Stimulated activated CD8-positive, alpha-beta memory T cell treated with anti-CD3 and anti-CD28 coated beads, Interleukin-4, amount 100 ng/mL, for 4 hours (primary cell): Measurements from ENCODE around the gene HMCN2.

ENCODE experiments used
- DNase-seq, 2 donors: peaks; one replicate each; pipeline ENCODE4 v3.0.0-alpha.2; 2020; ENCODE audit warnings: low read depth in 2 of 2, low spot score in 1 of 2

The HMCN2 gene

DNA sequence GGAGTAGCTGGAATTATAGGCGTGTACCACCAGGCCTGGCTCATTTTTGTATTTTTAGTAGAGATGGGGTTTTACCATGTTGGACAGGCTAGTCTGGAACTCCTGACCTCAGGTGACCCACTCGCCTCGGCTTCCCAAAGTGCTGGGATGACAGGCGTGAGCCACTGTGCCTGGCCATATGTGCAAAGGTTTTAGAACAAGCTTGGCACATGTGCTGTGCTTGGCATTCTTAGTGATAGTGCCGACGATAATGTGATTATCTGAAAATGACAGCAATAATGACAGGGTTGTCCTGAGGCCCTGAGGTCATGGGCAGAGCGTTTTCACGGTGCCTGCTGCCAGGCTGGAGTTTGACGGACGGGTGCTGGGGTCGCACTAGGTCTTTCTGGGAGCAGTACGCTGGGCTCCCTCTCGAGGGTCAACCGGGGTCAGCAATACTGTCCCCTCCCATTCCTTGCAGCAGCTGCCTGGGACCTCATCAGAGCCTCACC, 42.6 kb downstream of the HMCN2 start:
- DNase-seq, result no peak

DNA sequence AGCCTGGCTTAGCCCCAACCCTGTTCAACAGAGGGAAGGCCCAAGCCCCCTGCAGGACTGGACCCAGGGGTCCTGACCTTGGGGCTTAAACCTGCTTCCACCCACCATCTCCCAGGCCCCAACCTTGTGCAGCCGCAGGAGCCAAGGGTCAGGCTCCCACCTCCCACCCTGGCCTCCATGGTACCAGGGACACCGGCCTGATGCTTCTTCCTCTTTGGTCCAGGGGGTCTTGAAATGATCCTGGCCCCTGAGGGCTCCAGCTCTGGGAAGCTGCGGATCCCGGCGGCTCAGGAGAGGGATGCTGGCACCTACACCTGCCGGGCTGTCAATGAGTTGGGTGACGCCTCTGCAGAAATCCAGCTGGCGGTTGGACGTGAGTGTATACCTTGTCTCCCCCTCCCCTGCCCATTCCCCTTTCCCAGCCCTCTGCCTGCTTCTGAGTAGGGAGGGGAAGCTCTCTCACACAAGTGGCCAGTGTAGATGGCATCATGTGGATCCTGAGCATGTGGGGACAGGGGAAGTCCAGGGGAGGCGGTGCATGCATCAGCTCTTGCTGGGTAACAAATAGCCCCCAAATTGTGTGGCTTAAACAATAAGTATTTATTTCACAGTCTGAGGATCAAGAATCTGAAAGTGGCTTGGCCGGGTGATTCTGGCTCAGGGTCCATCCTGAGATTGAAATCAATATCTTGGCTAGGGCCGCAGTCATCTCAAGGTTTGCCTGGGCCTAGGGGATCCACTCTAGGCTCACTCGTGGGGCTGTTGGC, 44.3 kb downstream of the HMCN2 start:
- no peak for DNase-seq

DNA sequence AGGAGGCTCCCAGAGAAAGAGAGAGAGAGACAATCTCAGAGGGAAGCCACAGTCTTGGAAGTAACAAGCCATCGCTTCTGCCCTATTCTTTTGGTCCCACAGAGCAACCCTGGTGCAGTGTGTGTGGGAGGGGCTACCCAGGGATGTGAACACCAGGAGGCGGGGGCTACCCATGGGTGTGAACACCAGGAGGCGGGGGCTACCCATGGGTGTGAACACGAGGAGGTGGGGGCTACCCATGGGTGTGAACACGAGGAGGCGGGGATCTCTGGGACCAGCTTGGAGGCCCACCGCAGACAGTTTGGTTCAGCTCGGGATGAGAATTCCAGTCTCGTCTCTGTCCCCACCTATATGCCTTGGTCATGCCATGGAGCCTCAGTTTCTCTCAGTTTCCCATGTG, 44.9 kb downstream of the HMCN2 start:
- no peak for DNase-seq

DNA sequence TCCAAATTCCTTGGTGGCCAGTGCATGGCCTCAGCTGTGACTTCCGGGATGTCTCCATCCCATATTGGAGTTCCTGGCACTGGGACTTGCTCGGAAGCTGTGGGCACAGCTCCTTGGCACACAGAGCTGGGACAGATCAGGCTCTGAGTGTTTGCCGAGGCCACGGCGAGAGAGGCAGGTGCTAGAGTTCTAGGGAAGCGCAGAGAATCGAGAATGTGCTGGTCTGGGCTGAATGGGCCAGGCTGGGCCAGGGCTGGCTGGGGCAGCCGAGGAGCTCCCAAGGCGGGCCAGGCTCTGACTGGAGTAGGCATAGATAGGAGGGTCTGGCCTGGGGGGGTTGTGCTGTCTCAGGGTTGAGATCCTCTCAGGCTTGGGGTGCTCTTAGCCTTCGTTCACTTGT, 45.4 kb downstream of the HMCN2 start:
- DNase-seq, result no peak

DNA sequence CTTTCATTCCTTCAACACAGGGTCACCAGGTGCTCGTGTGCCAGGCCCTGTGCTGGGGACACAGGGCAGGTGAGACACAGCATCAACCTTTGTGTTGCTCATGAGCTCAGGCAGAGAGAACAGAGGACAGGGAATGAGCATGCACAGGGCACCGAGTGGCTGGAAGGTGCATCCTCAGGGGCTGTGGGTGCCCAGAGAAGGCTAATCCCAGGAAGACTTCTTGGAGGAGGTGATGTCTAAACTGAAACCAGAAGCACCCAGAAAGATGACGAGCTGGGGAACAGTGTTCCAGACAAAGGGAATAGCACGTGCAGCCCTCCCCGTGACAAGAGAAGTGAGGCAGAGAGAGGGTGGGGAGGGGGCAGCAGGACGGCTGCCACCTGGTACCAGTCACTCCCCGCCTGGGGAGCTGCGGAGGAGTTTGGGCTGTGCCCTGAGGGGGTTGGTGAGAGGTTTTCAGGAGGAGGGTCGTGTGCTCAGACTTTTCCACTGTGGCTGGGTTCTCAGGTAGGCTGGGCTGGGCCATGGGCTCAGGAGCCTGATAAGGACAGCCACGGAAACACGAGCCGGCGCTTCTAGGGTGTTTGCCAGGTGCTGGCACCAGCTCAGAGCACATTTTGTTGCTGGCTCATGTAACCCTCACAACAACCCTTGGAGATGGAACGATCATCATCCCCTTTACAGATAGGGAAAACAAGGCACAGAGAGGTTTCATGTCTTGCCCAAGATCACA, 46.0 kb downstream of the HMCN2 start:
- no peak for DNase-seq

DNA sequence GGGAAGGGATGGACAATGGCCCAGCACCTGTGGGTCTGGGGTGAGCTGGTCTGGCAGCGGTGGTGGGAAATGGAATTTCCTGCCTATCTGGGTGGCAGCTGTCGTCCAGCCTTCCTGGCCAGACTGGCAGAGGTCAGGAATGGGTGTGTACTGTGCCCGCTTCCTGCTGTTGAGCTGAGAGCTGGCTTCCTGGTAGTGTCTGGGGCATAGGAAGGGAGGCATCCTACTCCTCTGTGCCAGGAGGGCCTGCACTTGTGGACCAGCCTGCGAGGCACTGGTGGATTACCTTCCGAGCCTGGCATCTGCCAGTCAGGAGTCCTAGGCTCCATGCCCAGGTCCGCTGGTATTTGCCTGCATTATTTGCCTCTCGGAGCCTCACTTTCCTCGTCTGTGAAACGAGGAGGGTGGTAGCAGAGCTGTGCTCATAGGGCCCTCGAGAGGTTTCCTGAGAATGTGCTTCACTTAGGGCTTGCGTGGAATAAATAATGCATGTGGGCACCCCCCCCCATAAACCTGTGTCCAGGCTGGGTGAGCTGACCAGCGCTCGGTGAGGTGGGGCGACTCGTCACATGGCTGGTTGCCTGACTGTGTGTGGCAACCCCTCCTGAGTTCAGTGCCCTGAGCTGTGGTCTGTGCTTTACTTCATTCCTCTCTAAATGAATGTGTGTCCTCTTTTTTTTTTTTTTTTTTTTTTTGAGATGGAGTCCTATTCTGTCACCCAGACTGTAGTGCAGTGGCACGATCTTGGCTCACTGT, 47.7 kb downstream of the HMCN2 start:
- DNase-seq, result no peak

DNA sequence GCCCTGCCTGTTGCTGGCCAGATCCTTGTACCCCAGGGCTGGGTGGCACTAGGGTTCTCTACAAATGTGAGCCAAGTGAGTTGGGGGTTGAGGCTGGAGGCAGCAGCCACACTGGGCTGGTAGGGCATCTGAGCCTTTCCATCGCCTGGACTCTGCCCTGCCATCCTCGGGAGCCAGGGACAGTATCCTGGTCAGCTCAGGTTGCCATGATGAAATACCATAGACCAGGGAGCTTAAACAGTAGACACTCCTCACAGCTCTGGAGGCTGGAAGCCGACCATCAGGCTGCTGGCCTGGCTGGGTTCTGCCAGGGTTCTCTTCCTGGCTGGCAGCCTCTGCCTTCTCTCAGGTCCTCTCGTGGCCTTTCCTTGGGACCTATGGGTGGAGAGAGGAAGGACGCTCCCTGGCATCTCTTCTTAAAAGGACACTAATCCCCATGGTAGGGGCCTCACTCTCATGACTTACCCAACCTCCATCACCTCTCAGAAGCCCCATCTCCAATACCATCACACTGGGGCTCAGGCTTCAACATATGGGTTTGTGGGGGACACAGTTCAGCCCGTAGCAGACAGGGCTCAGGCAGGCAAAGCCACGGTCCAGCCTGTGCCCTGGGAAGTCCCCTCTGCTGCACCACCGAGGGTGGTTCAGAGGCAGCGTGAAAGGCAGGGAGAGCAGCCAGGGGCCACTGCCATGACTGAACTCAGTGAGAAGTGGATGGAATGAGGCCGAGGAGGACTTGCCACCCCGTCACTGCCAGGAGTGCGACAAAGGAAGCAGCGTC, 50.1 kb downstream of the HMCN2 start:
- DNase-seq, result no peak

DNA sequence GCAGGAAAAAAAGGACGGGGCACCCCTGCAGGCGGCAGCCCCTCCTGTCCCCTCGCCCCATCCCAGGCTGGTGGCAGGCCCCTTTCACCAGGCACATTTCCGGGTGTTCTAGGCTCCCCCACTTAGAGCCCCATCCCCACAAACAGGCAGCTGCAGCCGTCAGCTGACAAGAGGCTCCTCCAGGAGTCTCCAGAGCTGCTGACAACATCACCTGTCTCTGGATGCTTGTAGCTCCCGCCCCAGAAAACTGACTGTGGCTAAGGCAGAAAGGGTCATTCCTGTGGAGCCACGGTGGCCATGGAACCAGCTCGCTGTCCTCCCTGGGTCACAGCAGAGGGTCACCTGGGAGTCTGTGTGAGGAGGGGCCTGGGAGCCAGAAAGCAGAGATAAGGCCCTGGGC, 50.9 kb downstream of the HMCN2 start:
- DNase-seq, result no peak

DNA sequence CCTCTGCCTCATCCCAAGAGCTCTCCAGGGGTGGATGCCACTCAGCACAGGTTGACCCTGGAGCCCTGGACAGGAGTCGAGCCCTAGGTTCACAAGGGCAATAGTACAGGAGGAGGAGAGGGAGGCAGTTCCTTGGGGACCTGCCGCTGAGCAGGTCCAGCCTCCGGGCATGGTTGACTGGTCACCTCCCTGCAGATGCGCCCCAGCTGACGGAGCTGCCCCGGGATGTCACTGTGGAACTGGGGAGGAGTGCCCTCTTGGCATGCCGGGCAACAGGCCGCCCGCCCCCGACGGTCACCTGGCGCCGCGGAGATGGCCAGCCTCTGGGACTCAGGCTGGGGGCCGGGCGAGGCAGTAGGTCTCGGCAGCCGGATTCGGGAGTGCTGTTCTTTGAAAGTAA, 53.7 kb downstream of the HMCN2 start:
- DNase-seq, result no peak

DNA sequence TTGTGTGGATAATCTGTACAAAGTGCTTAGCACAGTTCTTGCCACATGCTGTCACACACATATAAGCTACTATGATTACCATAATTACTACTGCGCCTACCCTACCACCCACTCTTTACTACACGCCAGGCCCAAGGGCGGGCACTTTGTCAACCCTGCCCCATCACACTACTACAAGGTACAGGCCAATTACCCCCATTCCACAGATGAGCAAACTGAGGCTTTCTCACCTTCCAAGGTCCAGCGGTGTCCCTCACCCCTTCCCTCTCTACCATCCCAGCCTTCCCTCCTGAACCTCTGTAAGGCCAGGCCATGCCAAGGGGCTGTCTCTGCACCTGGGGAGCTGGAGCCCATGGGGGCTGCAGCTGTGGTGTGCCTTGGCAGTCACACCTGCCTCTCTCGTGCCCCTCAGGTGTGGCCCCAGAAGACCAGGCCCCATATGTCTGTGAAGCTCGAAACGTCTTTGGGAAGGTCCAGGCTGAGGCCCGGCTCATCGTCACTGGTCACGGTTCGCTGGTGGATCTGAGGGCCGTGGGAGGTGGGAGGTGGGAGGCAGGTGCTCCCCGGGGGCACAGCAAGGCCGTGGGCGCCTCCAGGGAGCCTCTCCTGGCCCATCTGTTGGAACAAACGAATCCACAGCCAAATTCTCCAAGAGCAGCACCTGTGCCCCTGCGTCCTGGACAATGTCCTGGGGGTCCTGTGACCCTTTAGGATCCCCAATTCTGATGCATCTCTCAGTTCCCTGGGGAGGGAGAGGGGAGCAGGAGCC, 54.6 kb downstream of the HMCN2 start:
- no peak for DNase-seq

DNA sequence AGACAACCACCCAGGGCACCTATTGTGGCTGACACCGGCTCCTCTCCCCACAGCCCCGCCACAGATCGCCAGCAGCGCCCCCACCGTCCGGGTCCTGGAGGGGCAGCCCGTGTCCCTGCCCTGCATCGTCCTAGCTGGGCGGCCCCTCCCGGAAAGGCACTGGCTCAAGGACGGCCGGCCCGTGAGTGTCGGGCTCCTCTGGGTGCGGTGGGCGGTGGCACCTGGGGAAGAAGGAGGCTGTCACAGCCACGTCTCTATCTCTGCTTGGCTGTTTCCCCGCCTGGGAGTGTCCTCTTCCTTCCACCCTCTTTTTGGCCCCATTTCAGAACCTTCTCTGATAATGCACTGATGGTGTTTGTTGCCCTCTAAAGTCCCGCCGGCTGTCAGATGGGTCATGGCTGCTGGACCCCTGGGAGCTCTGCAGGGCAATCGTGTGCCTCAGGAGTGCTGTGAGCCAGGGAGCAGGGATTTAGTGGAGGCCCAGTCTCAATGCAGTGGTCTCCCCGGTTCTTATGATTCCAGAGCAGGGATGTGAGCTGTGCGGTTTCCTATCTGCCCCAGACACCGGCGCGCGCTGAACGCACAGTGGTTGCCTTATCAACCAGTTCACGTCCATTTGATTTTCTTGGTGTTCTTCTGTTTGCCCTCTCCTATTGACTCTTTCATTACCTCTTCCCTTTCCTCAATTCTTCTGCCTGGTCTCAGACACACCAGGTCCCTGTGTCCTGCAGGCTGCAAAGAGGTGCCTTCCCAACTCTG, 55.3 kb downstream of the HMCN2 start:
- no peak for DNase-seq

DNA sequence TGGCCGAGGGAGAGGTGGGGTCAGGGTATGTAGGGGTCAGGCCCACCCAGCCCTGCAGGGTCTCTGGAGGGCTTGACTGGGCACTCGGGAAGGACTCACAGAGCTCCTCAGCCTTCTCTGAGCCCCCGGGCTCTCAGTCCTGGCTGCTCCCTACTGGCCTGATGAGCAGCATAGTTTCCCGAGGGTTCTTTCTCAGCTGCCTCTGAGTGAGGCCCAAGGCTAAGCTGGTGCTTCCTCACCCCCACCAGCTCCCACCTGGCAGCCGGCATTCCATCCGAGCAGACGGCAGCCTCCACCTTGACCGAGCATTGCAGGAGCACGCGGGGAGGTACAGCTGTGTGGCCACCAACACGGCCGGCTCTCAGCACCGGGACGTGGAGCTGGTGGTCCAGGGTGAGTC, 56.0 kb downstream of the HMCN2 start:
- no peak for DNase-seq

DNA sequence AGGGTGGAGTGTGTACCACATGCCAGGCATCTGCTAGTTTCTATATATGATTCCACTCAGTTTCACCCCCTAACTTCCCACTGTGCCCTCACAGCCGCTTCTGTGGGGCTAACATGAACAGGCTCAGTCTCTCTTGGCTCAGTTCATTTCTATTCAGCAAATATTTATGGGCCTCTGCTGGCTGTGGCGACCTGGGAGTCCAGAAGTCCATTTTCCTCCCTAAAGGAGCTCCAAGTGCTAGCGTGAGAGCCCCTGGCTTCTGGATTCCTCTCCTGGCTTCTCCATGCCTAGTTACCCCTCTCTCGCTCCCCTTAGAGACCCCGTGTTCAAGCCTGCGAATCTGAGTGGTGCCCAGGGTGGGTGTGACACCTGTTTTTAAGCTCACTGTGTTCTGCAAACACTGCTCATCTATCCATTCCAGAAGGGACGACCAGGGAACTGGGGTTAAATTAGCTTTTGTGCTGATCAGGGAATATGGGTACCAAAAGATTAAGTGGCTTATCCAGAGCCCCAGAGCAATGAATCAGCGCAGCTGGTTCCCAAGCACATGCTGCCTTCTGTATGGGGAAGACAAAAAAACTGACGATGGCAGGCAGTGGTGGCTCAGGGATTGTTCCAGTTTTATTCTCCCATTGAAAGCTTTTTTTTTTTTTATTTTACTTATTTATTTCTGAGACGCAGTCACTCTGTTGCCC, 57.6 kb downstream of the HMCN2 start:
- no peak for DNase-seq

DNA sequence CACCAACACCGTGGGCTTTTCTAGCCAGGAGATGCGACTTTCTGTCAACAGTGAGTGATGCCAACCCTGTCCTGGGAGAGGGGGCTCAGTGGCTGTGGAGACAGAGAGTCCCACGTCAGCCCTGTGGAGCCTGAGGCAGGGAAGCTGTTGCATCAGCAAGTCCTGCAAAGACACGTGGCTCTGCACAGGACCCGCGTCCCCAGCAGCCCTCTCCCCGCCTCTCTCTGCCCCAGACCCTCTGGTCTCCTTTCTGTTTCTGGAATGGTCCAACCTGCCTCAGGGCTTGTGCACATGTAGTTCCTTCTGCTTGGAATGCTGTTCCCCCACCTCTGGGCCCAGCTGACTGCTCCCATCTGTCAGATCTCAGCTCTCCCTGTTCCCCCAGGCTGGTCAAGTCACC, 60.4 kb downstream of the HMCN2 start:
- no peak for DNase-seq

DNA sequence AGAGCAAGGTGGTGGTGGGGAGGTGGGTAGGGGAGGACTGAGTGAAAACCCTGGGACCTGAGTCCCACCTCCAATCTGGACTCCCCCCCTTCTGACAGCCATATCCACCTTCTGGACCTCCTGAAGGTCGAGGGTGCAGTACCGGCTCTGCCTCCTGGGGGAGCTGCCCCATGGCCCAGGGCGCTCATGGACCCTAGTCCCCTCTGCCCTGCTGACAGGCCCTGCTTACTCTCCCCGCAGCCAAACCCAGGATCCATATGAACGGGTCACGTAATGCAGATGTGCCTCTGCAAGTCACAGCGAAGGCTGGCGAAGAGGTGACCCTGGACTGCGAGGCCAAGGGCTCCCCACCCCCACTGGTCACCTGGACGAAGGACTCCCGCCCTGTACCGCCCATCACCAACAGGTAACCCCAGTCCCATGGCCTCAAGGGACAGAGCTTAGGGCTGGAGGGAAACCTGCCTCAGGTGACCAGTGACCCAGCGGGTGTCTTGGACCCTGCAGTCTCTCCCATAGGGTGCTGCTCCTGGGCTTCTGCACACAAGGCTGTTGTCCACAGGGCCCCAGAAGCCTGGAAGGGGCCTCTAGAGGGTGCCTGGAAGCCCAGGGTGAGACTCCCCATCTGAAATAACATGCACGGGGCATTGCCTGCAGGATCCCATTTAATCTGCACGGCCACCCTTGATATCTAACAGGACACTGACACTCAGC, 61.7 kb downstream of the HMCN2 start:
- no peak for DNase-seq

DNA sequence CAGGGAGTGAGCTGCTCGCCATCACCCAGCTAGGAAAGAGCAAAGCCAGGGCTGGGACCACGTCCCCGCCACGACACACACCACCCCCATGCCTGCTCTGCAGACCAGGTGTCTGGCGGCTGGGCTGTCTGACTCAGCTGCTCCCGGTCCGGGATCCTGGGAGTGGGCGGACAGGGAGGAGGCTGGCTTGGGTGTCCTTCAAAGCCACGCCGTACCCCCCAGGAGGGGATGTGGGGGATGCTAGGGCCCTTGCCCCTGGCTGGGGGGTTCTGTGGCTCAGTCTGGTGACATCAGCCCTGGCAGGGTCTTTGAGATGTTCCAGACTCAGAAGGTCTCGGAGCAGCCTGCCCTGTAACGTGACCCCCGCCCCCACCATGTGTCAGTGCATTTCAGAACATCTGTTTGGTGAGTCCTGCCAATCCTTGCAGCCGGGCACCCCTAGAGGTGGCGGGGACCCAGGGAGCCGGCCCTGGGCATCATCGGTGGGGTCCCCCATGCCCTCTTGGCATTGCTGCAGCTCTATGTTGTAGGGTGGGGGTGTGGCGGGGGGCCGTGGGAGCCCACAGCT, 62.3 kb downstream of the HMCN2 start:
- DNase-seq, result no peak

DNA sequence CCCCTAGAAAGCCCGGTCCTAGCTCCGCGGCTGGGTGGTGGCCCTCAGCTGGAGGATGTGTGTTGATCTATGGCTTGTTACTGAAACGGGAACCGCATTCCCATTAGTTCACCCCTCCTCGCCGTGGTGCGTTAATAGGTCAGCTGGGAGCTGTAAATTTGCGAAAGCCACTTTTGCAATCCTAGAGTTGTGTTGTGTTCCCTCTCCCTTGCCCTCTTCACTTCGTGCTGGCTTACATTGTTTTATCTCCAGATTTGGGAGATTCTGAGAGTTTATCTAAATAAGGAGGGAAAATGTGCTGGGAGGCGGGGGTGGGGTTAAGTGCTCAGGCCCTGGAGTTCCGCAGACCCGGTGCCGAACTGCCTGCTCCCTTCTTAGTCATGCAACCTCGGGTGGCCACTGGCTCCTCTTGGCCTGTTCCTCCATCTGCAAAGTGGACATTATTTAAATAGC, 62.8 kb downstream of the HMCN2 start:
- no peak for DNase-seq

DNA sequence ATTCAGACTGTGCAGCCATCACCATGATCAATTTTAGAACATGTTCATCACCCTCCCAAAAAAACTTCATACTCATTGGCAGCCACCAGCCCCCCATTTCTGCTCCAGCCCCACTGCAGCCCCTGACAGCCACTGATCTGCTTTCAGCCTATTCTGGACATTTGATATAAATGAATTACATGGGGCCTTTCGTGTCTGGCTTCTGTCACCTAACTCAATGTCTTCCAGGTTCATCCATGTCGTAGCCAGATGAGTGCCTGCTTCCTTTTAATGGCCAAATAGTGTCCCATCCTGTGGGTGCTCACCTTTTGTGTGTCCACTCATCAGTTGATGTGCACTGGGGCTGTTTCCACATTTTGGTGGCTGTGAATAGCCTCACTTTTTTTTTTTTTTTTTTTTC, 63.5 kb downstream of the HMCN2 start:
- no peak for DNase-seq
